ENCODE measurements around the gene SLC6A13.

GRCh38 chr12:189622-189962 lies 73.0 kb downstream of the SLC6A13 start:
- TF ChIP-seq, protein P1, sequence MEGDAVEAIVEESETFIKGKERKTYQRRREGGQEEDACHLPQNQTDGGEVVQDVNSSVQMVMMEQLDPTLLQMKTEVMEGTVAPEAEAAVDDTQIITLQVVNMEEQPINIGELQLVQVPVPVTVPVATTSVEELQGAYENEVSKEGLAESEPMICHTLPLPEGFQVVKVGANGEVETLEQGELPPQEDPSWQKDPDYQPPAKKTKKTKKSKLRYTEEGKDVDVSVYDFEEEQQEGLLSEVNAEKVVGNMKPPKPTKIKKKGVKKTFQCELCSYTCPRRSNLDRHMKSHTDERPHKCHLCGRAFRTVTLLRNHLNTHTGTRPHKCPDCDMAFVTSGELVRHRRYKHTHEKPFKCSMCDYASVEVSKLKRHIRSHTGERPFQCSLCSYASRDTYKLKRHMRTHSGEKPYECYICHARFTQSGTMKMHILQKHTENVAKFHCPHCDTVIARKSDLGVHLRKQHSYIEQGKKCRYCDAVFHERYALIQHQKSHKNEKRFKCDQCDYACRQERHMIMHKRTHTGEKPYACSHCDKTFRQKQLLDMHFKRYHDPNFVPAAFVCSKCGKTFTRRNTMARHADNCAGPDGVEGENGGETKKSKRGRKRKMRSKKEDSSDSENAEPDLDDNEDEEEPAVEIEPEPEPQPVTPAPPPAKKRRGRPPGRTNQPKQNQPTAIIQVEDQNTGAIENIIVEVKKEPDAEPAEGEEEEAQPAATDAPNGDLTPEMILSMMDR (IDR thresholded peaks at IDR 0.05) = no peak
- TF ChIP-seq EZH2 (IDR thresholded peaks at IDR 0.05; ENCODE audit: borderline replicate concordance, insufficient read depth, low read depth, low read length, poor library complexity, severe bottlenecking) = no peak

All from B cell (primary cell).